ENCODE data around the gene ATL1.

DNA sequence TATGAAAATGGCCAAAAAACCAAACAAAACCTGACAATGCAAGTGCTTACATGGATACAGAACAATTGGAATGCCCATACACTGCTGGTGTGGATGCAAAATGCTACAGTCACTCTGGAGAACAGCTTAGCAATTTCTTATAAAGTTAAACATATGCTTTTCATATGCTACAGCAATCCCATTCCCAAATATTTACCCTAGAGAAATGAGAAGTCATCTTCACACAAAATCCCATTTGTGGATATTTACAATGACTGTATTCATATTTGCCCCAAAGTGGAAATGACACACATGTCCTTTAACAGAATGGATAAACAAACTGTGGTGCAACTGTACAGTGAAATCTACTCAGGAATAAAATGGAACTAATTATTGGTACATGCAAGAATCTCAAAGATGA, 87.8 kb downstream of the ATL1 start:
- TF ChIP-seq SUZ12 (IDR thresholded peaks at IDR 0.05) (no peak), ELF4 (IDR thresholded peaks at IDR 0.05) (no peak), TARDBP (IDR thresholded peaks at IDR 0.05) (no peak), SP1 (IDR thresholded peaks at IDR 0.05) (no peak), BHLHE40 (IDR thresholded peaks at IDR 0.05; ENCODE audit: borderline replicate concordance) (no peak), FOXM1 (IDR thresholded peaks at IDR 0.05; ENCODE audit: borderline replicate concordance) (no peak), LEF1 (IDR thresholded peaks at IDR 0.05; ENCODE audit: borderline replicate concordance) (no peak), ZNF384 (IDR thresholded peaks at IDR 0.05) (no peak), ARNT (IDR thresholded peaks at IDR 0.05) (no peak)

Data from HEK293T (cell line).